ENCODE results near the gene PCYT1B.
"Not testable (repeated sequence)": the region's sequence is repeated elsewhere in the genome, so short reads cannot be mapped to it uniquely, and the experiment has no call there.

PCYT1B gene

DNA sequence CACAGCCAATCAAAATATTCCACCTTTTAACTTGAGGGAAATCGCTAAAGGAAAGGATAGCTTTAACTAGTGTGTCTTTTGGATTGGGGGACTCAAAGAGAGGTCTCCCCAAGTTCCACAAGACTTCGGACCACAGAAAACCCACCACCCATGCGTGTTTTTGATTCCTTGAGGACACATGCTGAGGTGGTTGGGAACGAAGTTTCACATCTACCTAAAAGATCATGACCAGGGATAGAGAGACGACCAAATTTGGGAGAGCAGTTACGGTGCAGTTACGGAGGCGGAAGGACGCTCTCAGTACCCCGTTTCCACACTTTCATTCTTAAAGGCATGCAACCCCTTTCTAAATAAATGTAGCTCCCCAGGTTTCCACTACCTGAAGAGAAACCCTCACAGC is 1.1 kb downstream of the PCYT1B start:
- H3K4me3 ChIP-seq (ENCODE audit: low read depth, low read length): no peak overlapping the region

DNA sequence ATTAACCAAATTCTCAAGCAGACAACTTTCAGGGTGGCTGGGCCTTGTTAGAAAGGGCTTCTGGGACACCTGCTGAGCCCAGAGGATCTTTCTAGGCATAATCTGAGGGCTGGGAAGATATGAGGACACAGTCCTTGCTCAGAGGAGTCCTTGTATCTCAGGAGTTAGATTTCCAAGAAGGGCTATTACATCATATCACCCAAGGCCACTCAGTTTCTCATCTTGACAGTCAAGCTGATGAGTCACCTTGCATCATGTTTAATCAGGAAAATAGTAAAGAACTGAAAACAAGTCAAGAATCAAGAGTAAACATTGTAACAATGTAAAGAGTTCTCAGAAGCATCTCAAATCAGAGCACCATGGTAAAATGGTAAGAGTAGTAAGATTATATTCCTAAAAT is 4.0 kb downstream of the PCYT1B start:
- no peak for TF ChIP-seq CTCF (IDR thresholded peaks at IDR 0.05; ENCODE audit: low read depth, low read length)
- H3K4me3 ChIP-seq (ENCODE audit: low read depth, low read length): no peak overlapping the region

More for the DNA sequence above, 1.1 kb downstream of the PCYT1B start:
- no peak for TF ChIP-seq CTCF (IDR thresholded peaks at IDR 0.05; ENCODE audit: low read depth, low read length)

DNA sequence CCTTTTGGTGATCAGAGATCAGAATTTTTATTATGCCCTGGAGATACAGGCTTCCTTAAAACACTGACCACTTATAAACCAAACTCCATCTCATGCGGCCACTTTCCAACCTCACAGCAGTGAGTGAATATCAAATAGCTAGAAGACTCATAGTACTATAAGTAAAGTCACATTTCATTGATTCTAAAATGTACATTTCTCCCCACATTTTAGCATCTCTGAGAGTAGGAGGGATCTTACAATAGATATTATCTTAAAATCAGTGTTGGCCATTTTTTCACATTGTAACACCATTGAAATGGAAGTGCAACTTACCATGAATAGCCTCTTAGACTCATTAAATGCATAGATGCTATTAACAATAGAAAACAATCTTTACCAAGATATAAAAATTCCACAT is 17.4 kb downstream of the PCYT1B start:
- no peak overlapping the region for H3K4me3 ChIP-seq (ENCODE audit: low read depth, low read length)
- TF ChIP-seq CTCF (IDR thresholded peaks at IDR 0.05; ENCODE audit: low read depth, low read length): no peak

DNA sequence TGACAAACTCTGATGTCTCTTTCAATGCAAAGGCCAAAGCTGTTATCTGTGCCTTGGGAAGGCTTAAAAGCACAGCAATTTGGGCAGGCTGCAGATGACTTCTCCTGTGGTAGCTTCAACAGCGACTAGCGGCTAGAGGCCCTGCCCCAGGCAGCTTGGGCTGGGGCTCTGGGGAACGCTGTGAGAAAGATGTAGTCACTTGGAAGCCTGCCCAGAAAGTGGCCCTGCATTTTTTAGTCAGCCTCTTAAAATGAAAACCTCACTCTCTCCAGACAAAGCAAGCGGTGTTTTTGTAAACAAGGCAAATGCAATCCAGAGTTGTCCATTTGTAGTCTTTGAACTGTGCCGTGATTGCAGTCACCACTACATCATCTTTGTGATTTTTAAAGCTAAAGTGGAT is 27.5 kb downstream of the PCYT1B start:
- no peak overlapping the region for H3K4me3 ChIP-seq (ENCODE audit: low read depth, low read length)
- no peak for TF ChIP-seq CTCF (IDR thresholded peaks at IDR 0.05; ENCODE audit: low read depth, low read length)

- no peak overlapping the region for H3K4me3 ChIP-seq (ENCODE audit: low read depth, low read length)
- no peak for TF ChIP-seq CTCF (IDR thresholded peaks at IDR 0.05; ENCODE audit: low read depth, low read length)
These were observed 36.6 kb downstream of the PCYT1B start for GRCh38 chrX:24610516-24610915.

DNA sequence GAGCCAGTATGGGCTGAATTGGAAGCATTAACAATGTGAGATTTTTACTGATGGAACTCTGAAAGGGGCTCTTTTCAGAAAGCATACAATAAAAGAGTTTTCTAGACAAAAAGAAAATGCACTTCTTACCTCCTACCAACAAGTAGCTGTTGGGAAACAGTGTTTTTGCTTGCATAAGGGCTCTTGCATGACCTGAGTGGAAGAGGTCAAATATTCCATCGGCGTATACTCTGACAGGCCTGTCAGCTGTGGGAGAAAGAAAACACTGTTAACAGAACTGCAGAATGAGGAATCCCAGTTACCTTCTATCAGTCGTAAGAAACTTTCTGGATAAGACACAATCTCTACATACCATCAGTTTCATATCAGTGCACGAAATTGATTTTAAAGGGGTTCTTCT is 39.5 kb downstream of the PCYT1B start:
- no peak overlapping the region for H3K4me3 ChIP-seq (ENCODE audit: low read depth, low read length)

GRCh38 chrX:24605941-24606340 is 41.2 kb downstream of the PCYT1B start:
- not testable (repeated sequence) for H3K4me3 ChIP-seq (ENCODE audit: low read depth, low read length)

More for the DNA sequence above, 39.5 kb downstream of the PCYT1B start:
- no peak for TF ChIP-seq CTCF (IDR thresholded peaks at IDR 0.05; ENCODE audit: low read depth, low read length)

- H3K4me3 ChIP-seq (ENCODE audit: low read depth, low read length): no peak overlapping the region
- TF ChIP-seq CTCF (IDR thresholded peaks at IDR 0.05; ENCODE audit: low read depth, low read length): no peak
These were observed 44.0 kb downstream of the PCYT1B start for GRCh38 chrX:24603191-24603590.

All from WI38 (cell line).